Heart left ventricle (tissue), 16 donors: ENCODE measurements around the gene RTP2. TPM values are rescaled to one million over a fixed set of nuclear protein-coding genes. Genes with fewer than 3 reads are reported as not detected.

ENCODE experiments used
- ATAC-seq, 4 donors: fragments of 200-7000 bp; cut with Tn5 transposase; one replicate each; pipeline ENCODE4 v1.9.1; 2020 to 2022; ENCODE audit warnings: moderate library complexity in 4 of 4, mild to moderate bottlenecking in 3 of 4, moderate number of reproducible peaks in 1 of 4
- DNase-seq, 5 donors: peaks; one replicate each; pipeline ENCODE4 v3.0.0-alpha.2; 2020
- H3K27ac ChIP-seq, 12 donors: fragments of 200-600 bp; sonication (generic) in 4 of 12; one replicate each; pipeline versions ENCODE4 v1.5.0 to v1.8.0; 2016 to 2022; ENCODE audit warnings: mild to moderate bottlenecking in 2 of 12
- H3K27me3 ChIP-seq, 9 donors: fragments of 200-600 bp; sonication (generic) in 2 of 9; one replicate each; pipeline versions ENCODE4 v1.5.1 to v1.8.0; 2016 to 2022; ENCODE audit warnings: mild to moderate bottlenecking in 3 of 9
- H3K36me3 ChIP-seq, 9 donors: fragments of 200-600 bp; sonication (generic) in 2 of 9; one replicate each; pipeline versions ENCODE4 v1.5.0 to v1.8.0; 2018 to 2022; ENCODE audit warnings: mild to moderate bottlenecking in 2 of 9
- H3K4me1 ChIP-seq, 12 donors: fragments of 200-600 bp; sonication (generic) in 4 of 12; one replicate each; pipeline versions ENCODE4 v1.5.0 to v1.8.0; 2016 to 2022; ENCODE audit warnings: mild to moderate bottlenecking in 3 of 12
- H3K4me3 ChIP-seq, 12 donors: fragments of 200-600 bp; sonication (generic) in 4 of 12; one replicate each; pipeline versions ENCODE4 v1.5.0 to v1.8.0; 2017 to 2022; ENCODE audit warnings: mild to moderate bottlenecking in 9 of 12, moderate library complexity in 4 of 12
- H3K9me3 ChIP-seq, 12 donors: fragments of 200-600 bp; sonication (generic) in 4 of 12; one replicate each; pipeline versions ENCODE4 v1.5.0 to v1.8.0; 2016 to 2022; ENCODE audit warnings: mild to moderate bottlenecking in 1 of 12
- CTCF ChIP-seq, 12 donors: fragments of 200-600 bp; sonication (generic) in 4 of 12; IDR thresholded peaks; one replicate each; pipeline versions ENCODE4 v1.5.0 to v1.8.0; 2018 to 2022; ENCODE audit warnings: antibody characterized with exemption in 12 of 12, mild to moderate bottlenecking in 5 of 12
- POLR2A ChIP-seq, 2 donors: fragments of 450-650 bp; IDR thresholded peaks; one replicate each; pipeline ENCODE4 v1.6.1; 2017; ENCODE audit warnings: antibody characterized with exemption in 2 of 2, mild to moderate bottlenecking in 2 of 2, moderate library complexity in 2 of 2
- WGBS, 4 donors: extraction: QIAGEN DNeasy Blood & Tissue Kit in 2 of 4; methylation state at CpG; one replicate each; pipeline versions ENCODE4 v1.1.5 to v1.1.7; 2013 to 2018; 5-methylcytosine and 5-hydroxymethylcytosine counted together
- intact Hi-C, 10 donors: fragments of 100-400 bp; cut with DNase I; formaldehyde crosslinking; loops; one replicate each; pipeline versions ENCODE4 v1.11.1 to v1.14.2; 2022
- polyA plus RNA-seq, 2 donors: library from polyadenylated mRNA; stranded (reverse); fragments of 200-250 nt; gene quantifications; one replicate each; pipeline ENCODE4 v1.2.3, GENCODE V29; 2013
- total RNA-seq, 9 donors: library from RNA; depleted of rRNA in 2 of 9; stranded (reverse); fragments of >200 nt in 2 of 9; fragmentation: NEBNext Ultra II Directional in 3 of 9; extraction: Animal tissue kit (Norgen Biotek cat#: 25700) in 3 of 9; gene quantifications; one replicate each; pipeline versions ENCODE4 v1.1.0 to v1.2.4, GENCODE V29; 2016 to 2023
- donor health status: ischemic (EF 13 %, LVEDD 7.1; RV severe dilation, severe dysfunction).
- donor health status: healthy with polysubstance abuse.
- donor health status: DM: no; HTN: yes; CAD: no.
- donor health status: DM: no; HTN: no; CAD: no.
- donor health status: ischemic (EF 25% LVEDD 6.9; RV normal size, moderate dysfunction).
- donor health status: ischemic (EF 25% LVEDD 5.7; RV mildly dilated, moderate dysfunction).
- donor health status: healthy.
- donor health status: DM: yes; HTN: yes; CAD: no.
- donor health status: ischemic (EF 35%, LVEDD 5.7; RV mildly dilated, moderate dysfunction).
- donor health status: nonischemic (EF 11% LVEDD 7.7; RV severe dilation, severe dysfunction).
- donor health status: DM: yes; HTN: yes; CAD: no.
- donor health status: PGD.
- donor health status: ischemic (EF 29% LVEDD 5.4; RV normal size, mild dysfunction).
- donor health status: nonischemic (EF 23%, LVEDD 6.1; RV moderate dilation, normal function).

Gene RTP2
- total and polyA plus RNA-seq, 11 donors, result not detected

GRCh38 chr3:187706971-187707370 lies 4.6 kb upstream of the RTP2 start:
- Histone ChIP-seq H3K27me3 (no peaks in the 10 kb centered on the region), H3K4me1 (peaks cover 0 to 16% (median under 1%) of the 10 kb centered on the region in 12 donors), H3K9me3 (no peaks in the 10 kb centered on the region), H3K36me3 (no peaks in the 10 kb centered on the region), H3K27ac (no peak overlapping the region), H3K4me3 (no peak overlapping the region)
- TF ChIP-seq POLR2A (IDR thresholded peaks at IDR 0.05) (no peak), CTCF (IDR thresholded peaks at IDR 0.05) (no peak)
- intact Hi-C loops, result loop anchor here in 1 of 10 donors (10.0 kb wide), 1 partner anchor 492 kb away; no protein-coding TSS in a partner anchor
- WGBS, 4 donors, result 79 to 95% (median 86%) methylated on average over 2 of the region's 2 CpGs
- peak in 3 of 5 donors; percentile 46 to 72 (median 57) for DNase-seq
- no peak for ATAC-seq

GRCh38 chr3:187705164-187705563 lies 2.8 kb upstream of the RTP2 start:
- H3K4me1 ChIP-seq, result peaks cover 0 to 16% (median under 1%) of the 10 kb centered on the region in 12 donors
- H3K27me3 ChIP-seq, result no peaks in the 10 kb centered on the region
- H3K9me3 ChIP-seq, result no peaks in the 10 kb centered on the region
- intact Hi-C loops, result loop anchor here in 1 of 10 donors (10.0 kb wide), 1 partner anchor 490 kb away; no protein-coding TSS in a partner anchor
- ATAC-seq (peak; percentile 64 to 92 (median 90)), DNase-seq (no peak)
- TF ChIP-seq POLR2A (IDR thresholded peaks at IDR 0.05) (no peak), CTCF (IDR thresholded peaks at IDR 0.05) (no peak)
- peak overlapping the region in 9 of 12 donors; percentile 1 to 52 (median 33) for H3K27ac ChIP-seq
- H3K4me3 ChIP-seq, result no peak overlapping the region
- H3K36me3 ChIP-seq, result no peaks in the 10 kb centered on the region

- Histone ChIP-seq H3K36me3 (no peaks in the 10 kb centered on the region), H3K27me3 (no peaks in the 10 kb centered on the region), H3K9me3 (no peaks in the 10 kb centered on the region), H3K27ac (no peak overlapping the region), H3K4me3 (no peak overlapping the region), H3K4me1 (peaks cover 0 to 14% (median under 1%) of the 10 kb centered on the region in 12 donors)
- DNase-seq (no peak), ATAC-seq (no peak)
- TF ChIP-seq CTCF (IDR thresholded peaks at IDR 0.05), result no peak
- TF ChIP-seq POLR2A (IDR thresholded peaks at IDR 0.05), result no peak
- WGBS, 4 donors, result 83 to 93% (median 90%) methylated on average over 2 of the region's 2 CpGs
- intact Hi-C loops, result loop anchor here in 1 of 10 donors (10.0 kb wide), 1 partner anchor 485 kb away; no protein-coding TSS in a partner anchor
Observed at GRCh38 chr3:187700249-187700648, 2.1 kb downstream of the RTP2 start.

DNA sequence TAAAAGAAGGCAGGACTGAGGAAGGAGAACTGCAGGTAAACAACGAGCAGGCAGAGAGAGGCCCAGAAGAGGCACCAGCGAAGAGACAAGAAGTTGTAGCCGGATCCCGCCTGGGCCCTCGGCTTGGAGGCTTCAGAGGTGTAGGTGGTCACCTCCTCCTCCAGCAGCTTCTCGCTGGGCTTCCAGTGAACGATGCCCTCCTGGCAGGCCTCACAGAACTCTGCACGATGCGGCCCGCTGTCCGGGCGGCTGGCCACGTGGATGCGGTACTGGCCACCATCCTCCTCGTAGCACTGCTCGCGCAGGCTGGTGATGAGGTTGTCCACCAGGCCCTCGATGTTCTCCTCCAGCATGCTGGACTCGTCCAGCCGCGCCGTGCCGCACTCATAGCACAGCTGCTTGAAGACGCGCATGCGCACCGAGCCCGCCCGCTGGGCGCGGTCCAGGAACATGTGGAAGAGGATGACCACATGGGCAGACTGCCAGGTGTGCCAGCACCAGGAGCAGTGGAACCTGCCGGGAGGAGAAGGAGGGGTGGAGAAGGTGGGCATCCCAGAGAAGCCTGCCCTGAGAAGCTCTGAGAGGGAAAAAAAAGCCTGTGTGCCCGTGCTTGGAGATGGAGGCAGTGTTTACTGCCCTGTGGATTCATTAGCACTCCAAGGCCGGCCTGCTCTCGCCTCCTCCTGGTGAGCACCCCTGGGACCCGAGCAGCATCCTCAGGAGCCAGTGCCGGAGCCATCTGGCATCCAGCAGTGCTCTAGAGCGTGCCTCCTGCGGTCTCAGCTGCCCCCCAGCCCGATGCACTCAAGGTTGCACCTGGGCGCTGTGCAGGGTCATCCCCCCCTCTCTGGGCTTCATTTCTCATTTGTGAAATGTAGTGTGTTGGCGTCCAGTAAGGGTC lies 3.6 kb downstream of the RTP2 start:
- TF ChIP-seq CTCF (IDR thresholded peaks at IDR 0.05) (no peak), POLR2A (IDR thresholded peaks at IDR 0.05) (no peak)
- DNase-seq, result no peak

More for the DNA sequence above, 3.6 kb downstream of the RTP2 start:
- Histone ChIP-seq H3K4me1 (peaks cover 0 to 14% (median 0%) of the 10 kb centered on the region in 12 donors), H3K9me3 (no peaks in the 10 kb centered on the region), H3K36me3 (no peaks in the 10 kb centered on the region), H3K27me3 (no peaks in the 10 kb centered on the region), H3K27ac (no peak overlapping the region), H3K4me3 (no peak overlapping the region)
- ATAC-seq, result no peak
- intact Hi-C loops, result no loop called here
- 88 to 94% (median 92%) methylated on average over 29 to 40 of the region's 42 CpGs for WGBS, 4 donors
